HepG2 (cell line): Measurements from ENCODE around the gene CASZ1. TPM values are rescaled to one million over a fixed set of nuclear protein-coding genes. Genes with fewer than 3 reads are reported as not detected.

Source experiments
- ATAC-seq: fragments of 200-7000 bp; cut with Tn5 transposase; 3 replicates; pipeline ENCODE4 v1.9.1; 2020; ENCODE audit warnings: mild to moderate bottlenecking, moderate library complexity
- BruUV-seq: library from RNA; stranded (reverse); fragments of 400-500 nt; replicated peaks from 2 replicates; lab custom pipeline; 2021; lab: Mats Ljungman, UMichigan
- CTCF ChIA-PET: fragments of 300-600 bp; formaldehyde crosslinking; extraction: SDS; loops from one replicate; lab custom pipeline; 2021; ENCODE audit warnings: low total read pairs, inconsistent platforms, low intra/inter-chr PET ratio; lab: Yijun Ruan, JAX
- POLR2A ChIA-PET: fragments of 350-600 bp; sonication (Branson Sonifier 250); formaldehyde crosslinking; loops from one replicate; lab custom pipeline; 2020; ENCODE audit warnings: antibody characterized with exemption, inconsistent platforms; lab: Yijun Ruan, JAX
- DNase-seq: peaks from one replicate; pipeline ENCODE4 v3.0.0-alpha.2; 2015; ENCODE audit warnings: low spot score
- FAIRE-seq: peaks from 3 replicates; lab custom pipeline; 2011; peaks lifted over from hg19 to GRCh38; lab: Jason Lieb, UNC
- H2AFZ ChIP-seq: one replicate; pipeline ENCODE4 v1.6.1; 2011; ENCODE audit warnings: low read length, inconsistent platforms
- H3K27ac ChIP-seq: fragments of 300-600 bp; 3 replicates; pipeline ENCODE4 v1.8.0; 2011; ENCODE audit warnings: mixed run types, mild to moderate bottlenecking, mixed read lengths, low read length, inconsistent platforms; ENCODE audit not compliant: insufficient read depth; ENCODE audit errors: extremely low read length
- H3K27me3 ChIP-seq, 2 experiments: fragments of 200-600 bp in 1 of 2; 2 replicates in 1 of 2; 3 replicates in 1 of 2; pipeline versions ENCODE4 v1.6.0 to v1.8.0; 2011; ENCODE audit warnings: low read length in 2 of 2, mild to moderate bottlenecking in 2 of 2, moderate library complexity in 2 of 2, inconsistent platforms in 1 of 2; ENCODE audit not compliant: insufficient read depth in 2 of 2, control insufficient read depth in 1 of 2
- H3K36me3 ChIP-seq, 2 experiments: fragments of 200-600 bp in 1 of 2; replicated peaks in 1 of 2; 2 replicates in 1 of 2; 3 replicates in 1 of 2; pipeline versions ENCODE4 v1.5.1 to v1.8.0; 2011; ENCODE audit warnings: low read length in 2 of 2, inconsistent platforms in 1 of 2; ENCODE audit not compliant: insufficient read depth in 2 of 2, control insufficient read depth in 1 of 2
- H3K4me1 ChIP-seq: 2 replicates; pipeline ENCODE4 v1.5.1; 2012; ENCODE audit warnings: low read length, inconsistent platforms; ENCODE audit not compliant: insufficient read depth
- H3K4me2 ChIP-seq: 2 replicates; pipeline ENCODE4 v1.6.0; 2011; ENCODE audit warnings: low read depth, low read length, inconsistent platforms
- H3K4me3 ChIP-seq, 3 experiments: fragments of 200-600 bp in 1 of 3; sonication (generic), shearing (Covaris generic) in 1 of 3; replicated peaks in 1 of 3; 2 replicates each; pipeline ENCODE4 v1.5.1; 2011 to 2016; ENCODE audit warnings: low read length in 3 of 3, inconsistent platforms in 2 of 3, low read depth in 2 of 3, mild to moderate bottlenecking in 2 of 3, control low read depth in 1 of 3, mixed read lengths in 1 of 3; ENCODE audit not compliant: insufficient read depth in 1 of 3
- H3K79me2 ChIP-seq: one replicate; pipeline ENCODE4 v1.6.1; 2011; ENCODE audit warnings: low read length, inconsistent platforms; ENCODE audit not compliant: insufficient read depth
- H3K9ac ChIP-seq: 2 replicates; pipeline ENCODE4 v1.6.0; 2011; ENCODE audit warnings: mild to moderate bottlenecking, low read depth, low read length, inconsistent platforms; ENCODE audit not compliant: insufficient read depth
- H3K9me3 ChIP-seq: 2 replicates; pipeline ENCODE4 v1.5.1; 2012; ENCODE audit warnings: mild to moderate bottlenecking, low read length
- H4K20me1 ChIP-seq: 2 replicates; pipeline ENCODE4 v1.6.0; 2011; ENCODE audit warnings: inconsistent platforms, mild to moderate bottlenecking, low read length, moderate library complexity; ENCODE audit not compliant: insufficient read depth
- CEBPB ChIP-seq: IDR thresholded peaks from 2 replicates; pipeline ENCODE4 v1.6.1; 2011; ENCODE audit warnings: low read depth, low read length, improper control_type of control experiment, borderline replicate concordance
- CSRNP2 ChIP-seq: sonication (generic); formaldehyde crosslinking; conservative IDR thresholded peaks from 2 replicates; pipeline ENCODE4 v1.8.0; 2022; ENCODE audit warnings: low read depth, missing genetic modification reagents
- MEF2D ChIP-seq: sonication (generic); formaldehyde crosslinking; IDR thresholded peaks from 2 replicates; pipeline ENCODE4 v1.5.1; 2020; ENCODE audit warnings: mild to moderate bottlenecking, missing genetic modification reagents
- SRSF1 ChIP-seq: fragments of 200-400 bp; formaldehyde crosslinking; optimal IDR thresholded peaks from 2 replicates; pipeline ENCODE3; 2017; ENCODE audit warnings: mild to moderate bottlenecking, low read depth, low read length, moderate library complexity
- TBP ChIP-seq: sonication (generic); formaldehyde crosslinking; IDR thresholded peaks from 2 replicates; pipeline ENCODE4 v1.5.0; 2020; ENCODE audit warnings: missing genetic modification reagents
- ZFYVE20 ChIP-seq: sonication (generic); formaldehyde crosslinking; IDR thresholded peaks from 2 replicates; pipeline ENCODE4 v1.8.0; 2023; ENCODE audit warnings: low read depth, mild to moderate bottlenecking, moderate library complexity, missing genetic modification reagents, borderline replicate concordance
- ZHX1 ChIP-seq: sonication (generic); formaldehyde crosslinking; IDR thresholded peaks from 2 replicates; pipeline ENCODE4 v1.8.1; 2022; ENCODE audit warnings: low read depth, mild to moderate bottlenecking, missing genetic modification reagents
- ZNF318 ChIP-seq: sonication (generic); formaldehyde crosslinking; IDR thresholded peaks from 2 replicates; pipeline ENCODE4 v1.4.0; 2020; ENCODE audit warnings: mild to moderate bottlenecking, missing genetic modification reagents
- WGBS: methylation state at CpG from one replicate; pipeline ENCODE4 v1.1.6; 2017; ENCODE audit warnings: low lambda C conversion rate; 5-methylcytosine and 5-hydroxymethylcytosine counted together
- in situ Hi-C: cut with HindIII; loops from 2 replicates; pipeline ENCODE4 v1.10.0; 2017; ENCODE audit warnings: low pct_unique_long_range_greater_than_20kb; ENCODE audit not compliant: extremely low pct_ligation_motif_present
- intact Hi-C: fragments of 100-400 bp; cut with micrococcal nuclease; formaldehyde crosslinking; loops from one replicate; pipeline ENCODE4 v1.10.0; 2022; ENCODE audit not compliant: unreplicated experiment
- polyA plus RNA-seq, 8 experiments: library from polyadenylated mRNA; depleted of rRNA in 3 of 8; stranded (reverse) in 7 of 8; unstranded in 1 of 8; fragments of >200 nt; fragmentation: Illumina TruSeq in 4 of 8; extraction: Trizol in 4 of 8; gene quantifications; 2 replicates each; pipeline versions ENCODE4 v1.2.1 to v1.2.3, GENCODE V29; 2011 to 2016; ENCODE audit warnings: low read depth in 4 of 8, missing spikeins in 1 of 8, mixed read lengths in 1 of 8; ENCODE audit not compliant: insufficient read depth in 1 of 8
- total RNA-seq, 5 experiments: library from RNA; depleted of rRNA; stranded (reverse); fragments of >200 nt; fragmentation: Illumina TruSeq; extraction: Trizol; gene quantifications; 2 replicates each; pipeline ENCODE4 v1.2.3, GENCODE V29; 2016; ENCODE audit warnings: low read depth in 1 of 5

CASZ1 gene
- total and polyA plus RNA-seq, 2 of the 13 experiments (the other 11 are each of a cell fraction or from before 2014, with no cell fraction given): 1.9 to 3.7 TPM

- no peak for TF ChIP-seq ZHX1 (CRISPR knock-in tag)
Observed at GRCh38 chr1:10765304-10765703, 31.1 kb downstream of the CASZ1 start (continued).

- intact Hi-C loops (no loop called here), in situ Hi-C loops (no loop called here)
- H2AFZ ChIP-seq: no peak overlapping the region
- H3K9me3 ChIP-seq: no peaks in the 10 kb centered on the region
- FAIRE-seq: no peak
- no peaks in the 10 kb centered on the region for H3K36me3 ChIP-seq
- CTCF ChIA-PET: no interaction called here
- no peak overlapping the region for H3K4me3 ChIP-seq
- no peaks in the 10 kb centered on the region for H4K20me1 ChIP-seq
- H3K27ac ChIP-seq: no peak overlapping the region
- ATAC-seq: no peak
- peaks cover 1 to 56% of the 10 kb centered on the region in 2 experiments; a peak in 3 of 5 replicates for H3K27me3 ChIP-seq
- peaks cover 28% of the 10 kb centered on the region for H3K4me1 ChIP-seq
- H3K9ac ChIP-seq: no peak overlapping the region
- no peaks in the 10 kb centered on the region for H3K79me2 ChIP-seq
- BruUV-seq: no TSS peak
- 47% methylated on average over 3 of the region's 6 CpGs for WGBS
- no peak for DNase-seq
- H3K4me2 ChIP-seq: no peak overlapping the region
- POLR2A ChIA-PET: no interaction called here
- TF ChIP-seq CSRNP2 (CRISPR knock-in tag) (no peak), TBP (no peak), ZNF318 (CRISPR knock-in tag) (no peak), MEF2D (CRISPR knock-in tag) (no peak), ZFYVE20 (CRISPR knock-in tag) (no peak), SRSF1 (no peak), CEBPB (no peak)
Observed at GRCh38 chr1:10764296-10764798, 32.1 kb downstream of the CASZ1 start.
